Measurements from ENCODE around the gene PTPN9.
A peak's percentile ranks its signal among the peaks of the same experiment; 100 is the strongest.
"Not testable (repeated sequence)": the region's sequence is repeated elsewhere in the genome, so short reads cannot be mapped to it uniquely, and the experiment has no call there.

The PTPN9 gene

DNA sequence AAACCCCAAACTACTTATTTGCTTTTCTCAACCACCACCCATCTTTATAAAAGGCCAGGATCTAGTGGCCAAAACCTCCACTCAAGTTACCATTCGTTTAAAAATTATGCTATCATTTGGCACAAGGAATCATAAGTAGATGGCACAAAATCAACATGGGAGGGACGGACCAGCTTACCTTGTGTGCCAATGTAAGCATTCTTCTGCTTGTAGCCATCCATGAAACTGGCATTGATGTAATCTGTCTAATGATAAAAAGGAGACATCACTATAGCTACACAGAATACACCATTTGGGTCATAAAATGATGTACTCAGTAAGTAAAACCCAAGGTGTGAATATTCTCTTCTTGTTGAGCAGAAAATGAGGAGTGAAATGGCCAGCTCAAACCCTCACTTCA is 99.4 kb downstream of the PTPN9 start:
- H3K4me3 ChIP-seq (ENCODE audit: low read depth, low read length) = no peak overlapping the region
- TF ChIP-seq, protein P1, sequence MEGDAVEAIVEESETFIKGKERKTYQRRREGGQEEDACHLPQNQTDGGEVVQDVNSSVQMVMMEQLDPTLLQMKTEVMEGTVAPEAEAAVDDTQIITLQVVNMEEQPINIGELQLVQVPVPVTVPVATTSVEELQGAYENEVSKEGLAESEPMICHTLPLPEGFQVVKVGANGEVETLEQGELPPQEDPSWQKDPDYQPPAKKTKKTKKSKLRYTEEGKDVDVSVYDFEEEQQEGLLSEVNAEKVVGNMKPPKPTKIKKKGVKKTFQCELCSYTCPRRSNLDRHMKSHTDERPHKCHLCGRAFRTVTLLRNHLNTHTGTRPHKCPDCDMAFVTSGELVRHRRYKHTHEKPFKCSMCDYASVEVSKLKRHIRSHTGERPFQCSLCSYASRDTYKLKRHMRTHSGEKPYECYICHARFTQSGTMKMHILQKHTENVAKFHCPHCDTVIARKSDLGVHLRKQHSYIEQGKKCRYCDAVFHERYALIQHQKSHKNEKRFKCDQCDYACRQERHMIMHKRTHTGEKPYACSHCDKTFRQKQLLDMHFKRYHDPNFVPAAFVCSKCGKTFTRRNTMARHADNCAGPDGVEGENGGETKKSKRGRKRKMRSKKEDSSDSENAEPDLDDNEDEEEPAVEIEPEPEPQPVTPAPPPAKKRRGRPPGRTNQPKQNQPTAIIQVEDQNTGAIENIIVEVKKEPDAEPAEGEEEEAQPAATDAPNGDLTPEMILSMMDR (IDR thresholded peaks at IDR 0.05; ENCODE audit: low read depth, low read length) = no peak

DNA sequence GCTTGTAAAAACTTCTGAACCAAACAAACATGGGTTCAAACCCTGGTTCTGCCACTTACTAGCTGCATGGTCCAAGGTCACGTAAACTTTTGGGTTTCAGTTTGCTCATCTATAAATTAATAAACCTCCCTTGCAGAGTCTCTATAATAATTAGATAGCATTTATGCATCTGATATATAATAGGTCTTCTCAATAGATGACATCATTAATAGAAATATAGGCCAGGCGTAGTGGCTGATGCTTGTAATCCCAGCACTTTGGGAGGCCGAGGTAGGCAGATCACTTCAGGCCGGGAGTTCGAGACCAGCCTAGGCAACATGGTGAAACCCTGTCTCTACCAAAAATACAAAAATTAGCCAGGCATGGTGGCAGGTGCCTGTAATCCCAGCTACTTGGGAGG is 102.0 kb downstream of the PTPN9 start:
- not testable (repeated sequence) for H3K4me3 ChIP-seq (ENCODE audit: low read depth, low read length)

DNA sequence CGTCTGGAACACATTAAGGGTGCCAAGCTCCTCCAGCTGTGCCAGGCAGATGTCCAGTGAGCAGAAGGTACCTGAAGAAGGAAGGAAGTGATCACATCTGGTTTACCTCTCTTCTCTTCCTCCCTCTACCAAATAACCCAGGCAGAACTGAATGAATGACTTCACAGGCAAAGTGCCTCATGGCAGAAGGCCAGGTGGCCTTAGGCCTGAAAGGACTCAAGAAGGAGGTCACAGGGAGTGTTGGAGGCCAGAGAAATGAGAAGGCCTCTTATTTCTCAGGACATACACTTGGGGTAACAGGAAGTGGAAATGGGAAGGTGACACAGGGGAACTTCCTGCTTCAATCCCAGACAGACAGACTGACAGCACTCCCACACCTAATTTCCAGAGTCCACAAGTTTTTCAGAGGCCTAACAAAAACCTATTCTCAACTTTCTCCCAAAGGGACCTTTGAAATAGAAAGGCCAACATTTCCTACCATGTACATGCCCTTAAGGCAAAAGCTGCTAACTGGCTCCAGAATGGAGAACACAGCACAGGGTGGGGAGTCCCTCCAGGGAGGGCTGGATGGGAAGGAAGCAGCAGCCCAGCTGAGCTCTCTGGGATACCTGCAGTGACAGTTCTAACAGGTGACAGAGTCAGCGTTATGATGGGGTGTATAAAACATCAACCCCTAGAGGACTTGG is 110.1 kb downstream of the PTPN9 start:
- H3K4me3 ChIP-seq (ENCODE audit: low read depth, low read length) = no peak overlapping the region
- TF ChIP-seq, protein P1 (IDR thresholded peaks at IDR 0.05; ENCODE audit: low read depth, low read length) = no peak

DNA sequence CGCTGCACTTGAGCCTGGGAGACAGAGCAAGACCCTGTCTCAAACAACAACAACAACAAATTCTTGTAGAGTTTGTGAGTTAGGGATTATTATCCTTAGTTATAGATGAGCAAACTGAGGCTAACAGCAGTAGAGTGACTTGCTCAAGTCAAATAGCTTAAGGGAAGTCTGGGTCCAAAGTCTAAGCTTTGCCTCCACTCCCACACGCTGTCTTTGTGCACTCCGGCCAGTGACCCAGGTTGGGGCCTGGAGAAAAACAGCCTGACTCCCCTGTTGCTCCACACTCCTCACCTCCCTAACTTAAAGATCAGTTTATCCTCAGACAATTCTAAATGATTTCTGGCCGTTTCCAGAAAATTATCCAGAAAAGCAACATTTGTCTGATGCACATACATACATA is 118.5 kb downstream of the PTPN9 start:
- H3K4me3 ChIP-seq (ENCODE audit: low read depth, low read length) = no peak overlapping the region
- TF ChIP-seq, protein P1 (IDR thresholded peaks at IDR 0.05; ENCODE audit: low read depth, low read length) = no peak

DNA sequence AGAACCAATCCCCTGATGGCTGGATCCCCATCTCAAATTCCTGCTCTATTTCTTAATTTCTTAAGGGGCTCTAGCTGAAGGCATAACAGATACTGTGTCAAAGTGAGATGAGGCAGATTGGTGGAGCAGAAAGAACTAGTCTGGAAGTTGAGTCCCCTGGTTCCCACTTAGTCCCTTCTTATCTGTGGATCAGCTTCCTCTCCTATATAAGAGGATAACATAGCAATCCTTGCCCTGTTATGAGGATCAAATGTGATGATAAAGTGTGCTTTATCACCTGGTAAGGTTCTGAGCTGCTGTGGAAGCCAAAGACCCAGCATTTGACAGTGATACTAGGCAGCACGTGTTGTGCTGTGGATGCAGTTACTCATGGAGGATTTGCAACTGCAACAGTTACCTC is 119.5 kb downstream of the PTPN9 start:
- TF ChIP-seq, protein P1 (IDR thresholded peaks at IDR 0.05; ENCODE audit: low read depth, low read length) = no peak
- no peak overlapping the region for H3K4me3 ChIP-seq (ENCODE audit: low read depth, low read length)

DNA sequence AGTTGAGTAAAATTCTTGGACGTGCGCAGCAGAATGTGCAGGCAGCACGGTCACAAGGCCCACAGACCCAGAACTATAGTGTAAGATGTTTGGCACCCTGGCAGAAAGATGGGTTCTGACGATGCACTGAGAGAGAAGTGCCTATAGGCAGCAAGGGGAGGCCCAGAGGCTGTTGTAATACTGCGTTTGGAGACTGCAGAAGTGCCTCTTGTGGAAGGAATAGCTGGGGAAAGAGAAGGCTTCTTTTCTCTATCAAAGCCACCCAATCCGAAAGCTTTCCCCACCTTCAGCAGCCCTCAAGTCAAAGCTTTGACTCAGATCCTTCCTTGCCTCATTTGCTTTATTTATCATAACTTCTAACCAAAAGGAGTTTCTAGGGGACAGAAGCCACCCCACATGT is 122.4 kb downstream of the PTPN9 start:
- H3K4me3 ChIP-seq (ENCODE audit: low read depth, low read length) = peak overlapping the region; percentile 74

DNA sequence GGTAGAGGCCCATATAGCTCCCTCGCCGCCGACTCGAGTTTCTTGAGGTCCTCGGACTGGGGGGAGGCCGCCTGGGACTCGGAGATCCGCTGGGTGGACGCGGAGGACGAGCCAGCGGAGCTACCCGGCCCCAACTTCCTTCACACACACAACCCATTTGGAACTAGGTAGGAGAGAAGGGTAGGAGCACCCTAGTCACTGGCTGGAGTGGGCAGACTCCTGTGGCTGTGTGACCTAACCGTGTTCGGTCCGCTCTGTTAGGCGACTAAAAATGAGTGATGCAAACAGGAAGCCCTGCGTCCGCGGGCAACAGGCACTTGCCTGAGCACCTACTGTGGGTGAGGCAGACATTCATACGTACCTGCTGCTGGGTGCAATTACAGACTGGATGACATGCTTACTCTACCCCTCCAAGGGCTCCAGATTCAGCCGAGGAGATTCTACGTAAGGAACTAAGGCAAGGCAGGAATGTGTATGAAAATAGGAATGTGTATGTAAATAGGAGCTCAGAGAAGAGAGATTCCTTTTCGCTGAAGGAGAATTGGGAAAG is 123.1 kb downstream of the PTPN9 start:
- H3K4me3 ChIP-seq (ENCODE audit: low read depth, low read length) = peak overlapping the region; percentile 74
- TF ChIP-seq, protein P1 (IDR thresholded peaks at IDR 0.05; ENCODE audit: low read depth, low read length) = no peak

More for the DNA sequence above, 122.4 kb downstream of the PTPN9 start:
- TF ChIP-seq, protein P1 (IDR thresholded peaks at IDR 0.05; ENCODE audit: low read depth, low read length) = no peak

Measured in WI38 (cell line).